ENCODE results near the gene RPS3A. TPM values are rescaled to one million over a fixed set of nuclear protein-coding genes. Genes with fewer than 3 reads are reported as not detected.

Gene RPS3A
- total and polyA plus RNA-seq, 2 of the 13 experiments (the other 11 are each of a cell fraction or from before 2014, with no cell fraction given): 3,332 to 3,626 TPM

- TF ChIP-seq, protein P1, sequence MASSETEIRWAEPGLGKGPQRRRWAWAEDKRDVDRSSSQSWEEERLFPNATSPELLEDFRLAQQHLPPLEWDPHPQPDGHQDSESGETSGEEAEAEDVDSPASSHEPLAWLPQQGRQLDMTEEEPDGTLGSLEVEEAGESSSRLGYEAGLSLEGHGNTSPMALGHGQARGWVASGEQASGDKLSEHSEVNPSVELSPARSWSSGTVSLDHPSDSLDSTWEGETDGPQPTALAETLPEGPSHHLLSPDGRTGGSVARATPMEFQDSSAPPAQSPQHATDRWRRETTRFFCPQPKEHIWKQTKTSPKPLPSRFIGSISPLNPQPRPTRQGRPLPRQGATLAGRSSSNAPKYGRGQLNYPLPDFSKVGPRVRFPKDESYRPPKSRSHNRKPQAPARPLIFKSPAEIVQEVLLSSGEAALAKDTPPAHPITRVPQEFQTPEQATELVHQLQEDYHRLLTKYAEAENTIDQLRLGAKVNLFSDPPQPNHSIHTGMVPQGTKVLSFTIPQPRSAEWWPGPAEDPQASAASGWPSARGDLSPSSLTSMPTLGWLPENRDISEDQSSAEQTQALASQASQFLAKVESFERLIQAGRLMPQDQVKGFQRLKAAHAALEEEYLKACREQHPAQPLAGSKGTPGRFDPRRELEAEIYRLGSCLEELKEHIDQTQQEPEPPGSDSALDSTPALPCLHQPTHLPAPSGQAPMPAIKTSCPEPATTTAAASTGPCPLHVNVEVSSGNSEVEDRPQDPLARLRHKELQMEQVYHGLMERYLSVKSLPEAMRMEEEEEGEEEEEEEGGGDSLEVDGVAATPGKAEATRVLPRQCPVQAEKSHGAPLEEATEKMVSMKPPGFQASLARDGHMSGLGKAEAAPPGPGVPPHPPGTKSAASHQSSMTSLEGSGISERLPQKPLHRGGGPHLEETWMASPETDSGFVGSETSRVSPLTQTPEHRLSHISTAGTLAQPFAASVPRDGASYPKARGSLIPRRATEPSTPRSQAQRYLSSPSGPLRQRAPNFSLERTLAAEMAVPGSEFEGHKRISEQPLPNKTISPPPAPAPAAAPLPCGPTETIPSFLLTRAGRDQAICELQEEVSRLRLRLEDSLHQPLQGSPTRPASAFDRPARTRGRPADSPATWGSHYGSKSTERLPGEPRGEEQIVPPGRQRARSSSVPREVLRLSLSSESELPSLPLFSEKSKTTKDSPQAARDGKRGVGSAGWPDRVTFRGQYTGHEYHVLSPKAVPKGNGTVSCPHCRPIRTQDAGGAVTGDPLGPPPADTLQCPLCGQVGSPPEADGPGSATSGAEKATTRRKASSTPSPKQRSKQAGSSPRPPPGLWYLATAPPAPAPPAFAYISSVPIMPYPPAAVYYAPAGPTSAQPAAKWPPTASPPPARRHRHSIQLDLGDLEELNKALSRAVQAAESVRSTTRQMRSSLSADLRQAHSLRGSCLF (CRISPR knock-in tag; IDR thresholded peaks at IDR 0.05; ENCODE audit: borderline replicate concordance): peak; percentile 91; the same call in 1 of the 2 replicates
- TF ChIP-seq, protein P2, sequence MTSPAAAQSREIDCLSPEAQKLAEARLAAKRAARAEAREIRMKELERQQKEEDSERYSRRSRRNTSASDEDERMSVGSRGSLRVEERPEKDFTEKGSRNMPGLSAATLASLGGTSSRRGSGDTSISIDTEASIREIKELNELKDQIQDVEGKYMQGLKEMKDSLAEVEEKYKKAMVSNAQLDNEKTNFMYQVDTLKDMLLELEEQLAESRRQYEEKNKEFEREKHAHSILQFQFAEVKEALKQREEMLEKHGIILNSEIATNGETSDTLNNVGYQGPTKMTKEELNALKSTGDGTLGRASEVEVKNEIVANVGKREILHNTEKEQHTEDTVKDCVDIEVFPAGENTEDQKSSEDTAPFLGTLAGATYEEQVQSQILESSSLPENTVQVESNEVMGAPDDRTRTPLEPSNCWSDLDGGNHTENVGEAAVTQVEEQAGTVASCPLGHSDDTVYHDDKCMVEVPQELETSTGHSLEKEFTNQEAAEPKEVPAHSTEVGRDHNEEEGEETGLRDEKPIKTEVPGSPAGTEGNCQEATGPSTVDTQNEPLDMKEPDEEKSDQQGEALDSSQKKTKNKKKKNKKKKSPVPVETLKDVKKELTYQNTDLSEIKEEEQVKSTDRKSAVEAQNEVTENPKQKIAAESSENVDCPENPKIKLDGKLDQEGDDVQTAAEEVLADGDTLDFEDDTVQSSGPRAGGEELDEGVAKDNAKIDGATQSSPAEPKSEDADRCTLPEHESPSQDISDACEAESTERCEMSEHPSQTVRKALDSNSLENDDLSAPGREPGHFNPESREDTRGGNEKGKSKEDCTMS (CRISPR knock-in tag; conservative IDR thresholded peaks at IDR 0.05): no peak; the same call in 1 of the 2 replicates
- TF ChIP-seq GABPB1 (CRISPR knock-in tag; IDR thresholded peaks at IDR 0.05) (peak; percentile 99), ZFP36L2 (CRISPR knock-in tag; IDR thresholded peaks at IDR 0.05) (no peak), SMARCE1 (IDR thresholded peaks at IDR 0.05; ENCODE audit: borderline replicate concordance) (no peak), ZNF879 (CRISPR knock-in tag; IDR thresholded peaks at IDR 0.05) (peak; percentile 65; the same call in 1 of the 2 replicates), ZFP90 (CRISPR knock-in tag; IDR thresholded peaks at IDR 0.05; ENCODE audit: borderline replicate concordance) (peak; percentile 79), KDM5B (CRISPR knock-in tag; IDR thresholded peaks at IDR 0.05; ENCODE audit: borderline replicate concordance) (peak; percentile 86; the same call in 1 of the 2 replicates), POLR2A (IDR thresholded peaks at IDR 0.05; ENCODE audit: insufficient read depth in 1 of 2, low read depth in 2 of 2, low read length in 2 of 2) (peak; percentile 96 to 99), IRF9 (CRISPR knock-in tag; IDR thresholded peaks at IDR 0.05; ENCODE audit: borderline replicate concordance) (peak; percentile 95; the same call in 1 of the 2 replicates), ZNF543 (CRISPR knock-in tag; IDR thresholded peaks at IDR 0.05) (peak; percentile 85; the same call in 1 of the 2 replicates), RBM22 (optimal IDR thresholded peaks at IDR 0.05; ENCODE audit: low read length) (peak; percentile 62), HNF4G (IDR thresholded peaks at IDR 0.05; ENCODE audit: borderline replicate concordance, low read depth, low read length) (peak; percentile 64; the same call in 1 of the 2 replicates), HNF4G (CRISPR knock-in tag; IDR thresholded peaks at IDR 0.05; ENCODE audit: borderline replicate concordance, low read depth) (peak; percentile 92), TRIM22 (IDR thresholded peaks at IDR 0.05) (no peak), ETS1 (CRISPR knock-in tag; IDR thresholded peaks at IDR 0.05) (no peak)
- TF ChIP-seq, protein P3, sequence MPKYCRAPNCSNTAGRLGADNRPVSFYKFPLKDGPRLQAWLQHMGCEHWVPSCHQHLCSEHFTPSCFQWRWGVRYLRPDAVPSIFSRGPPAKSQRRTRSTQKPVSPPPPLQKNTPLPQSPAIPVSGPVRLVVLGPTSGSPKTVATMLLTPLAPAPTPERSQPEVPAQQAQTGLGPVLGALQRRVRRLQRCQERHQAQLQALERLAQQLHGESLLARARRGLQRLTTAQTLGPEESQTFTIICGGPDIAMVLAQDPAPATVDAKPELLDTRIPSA (CRISPR knock-in tag; IDR thresholded peaks at IDR 0.05; ENCODE audit: borderline replicate concordance): no peak
Observed at GRCh38 chr4:151099229-151099975, at the start of gene RPS3A (continued).
